Cardiac muscle cell (in vitro differentiated cells and primary cell): ENCODE measurements around the gene FLNC. TPM values are rescaled to one million over a fixed set of nuclear protein-coding genes. Genes with fewer than 3 reads are reported as not detected.

Experiments
- DNase-seq, 2 donors: peaks; one replicate each; pipeline versions ENCODE4 v3.0.0 to v3.0.0-alpha.2; 2010 to 2017; ENCODE audit warnings: low read depth in 1 of 2, low spot score in 1 of 2
- H3K27ac ChIP-seq: fragments of 200-600 bp; sonication (generic); 2 replicates; pipeline ENCODE4 v1.5.1; 2016
- H3K27me3 ChIP-seq: fragments of 200-600 bp; sonication (generic); 2 replicates; pipeline ENCODE4 v1.6.0; 2016; ENCODE audit warnings: control low read depth
- H3K36me3 ChIP-seq: fragments of 200-600 bp; sonication (generic); 2 replicates; pipeline ENCODE4 v1.5.1; 2016; ENCODE audit warnings: control low read depth
- H3K4me1 ChIP-seq: fragments of 200-600 bp; sonication (generic); 2 replicates; pipeline ENCODE4 v1.8.1; 2017; ENCODE audit warnings: low read depth, mild to moderate bottlenecking, mixed run types
- H3K4me3 ChIP-seq: fragments of 200-600 bp; sonication (generic); 2 replicates; pipeline ENCODE4 v1.5.1; 2016; ENCODE audit warnings: mild to moderate bottlenecking
- H3K9me3 ChIP-seq: fragments of 200-600 bp; sonication (generic); 2 replicates; pipeline ENCODE4 v1.5.1; 2017; ENCODE audit warnings: low read depth, mild to moderate bottlenecking, control low read depth
- CTCF ChIP-seq: IDR thresholded peaks from 2 replicates; pipeline ENCODE4 v1.5.1; 2012; ENCODE audit warnings: low read depth, mild to moderate bottlenecking, low read length
- polyA plus RNA-seq: library from polyadenylated mRNA; unstranded; fragments of >200 nt; fragmentation: Nextera tagmentation; extraction: Ambion mirVana; gene quantifications from 2 replicates; pipeline ENCODE4 v1.2.1, GENCODE V29; 2016
- total RNA-seq: library from RNA; depleted of rRNA; stranded (reverse); fragments of >200 nt; gene quantifications from 2 replicates; pipeline ENCODE4 v1.2.3, GENCODE V29; 2016

Gene FLNC
- total and polyA plus RNA-seq, 2 experiments from 2014 or later: 196 to 516 TPM

- no peaks in the 10 kb centered on the region for H3K4me1 ChIP-seq
- TF ChIP-seq CTCF: peak; percentile 62
- H3K27me3 ChIP-seq: no peaks in the 10 kb centered on the region
- H3K27ac ChIP-seq: no peak overlapping the region
- H3K36me3 ChIP-seq: no peaks in the 10 kb centered on the region
- H3K4me3 ChIP-seq: no peak overlapping the region
- H3K9me3 ChIP-seq: no peaks in the 10 kb centered on the region
- peak; percentile 69 to 73 for DNase-seq
These were observed 74.4 kb downstream of the FLNC start for GRCh38 chr7:128904381-128905197.

GRCh38 chr7:128906001-128906765, 76.0 kb downstream of the FLNC start:
- no peak overlapping the region for H3K4me3 ChIP-seq
- H3K36me3 ChIP-seq: no peaks in the 10 kb centered on the region
- DNase-seq: no peak
- no peak overlapping the region for H3K27ac ChIP-seq
- H3K4me1 ChIP-seq: no peaks in the 10 kb centered on the region
- no peak for TF ChIP-seq CTCF
- no peaks in the 10 kb centered on the region for H3K9me3 ChIP-seq
- peaks cover 10% of the 10 kb centered on the region for H3K27me3 ChIP-seq

- H3K27ac ChIP-seq: no peak overlapping the region
- DNase-seq: no peak
- H3K27me3 ChIP-seq: peaks cover 10% of the 10 kb centered on the region
- no peaks in the 10 kb centered on the region for H3K4me1 ChIP-seq
- H3K36me3 ChIP-seq: no peaks in the 10 kb centered on the region
- no peak for TF ChIP-seq CTCF
- no peaks in the 10 kb centered on the region for H3K9me3 ChIP-seq
- H3K4me3 ChIP-seq: no peak overlapping the region
These were observed 76.8 kb downstream of the FLNC start for GRCh38 chr7:128906766-128907559.

Other genes with a start within 250 kb of the FLNC start
- 0.35 and 0.45 TPM in 2 replicates for gene GARIN1A, start 158.1 kb upstream of the FLNC start, total RNA-seq
- gene GARIN1A, start 158.1 kb upstream of the FLNC start, polyA plus RNA-seq: 0.83 and 1.7 TPM in 2 replicates
- gene CALU, start 91.0 kb upstream of the FLNC start, total RNA-seq: 190 and 231 TPM in 2 replicates
- gene CALU, start 91.0 kb upstream of the FLNC start, polyA plus RNA-seq: 305 and 306 TPM in 2 replicates
- gene OPN1SW, start 54.6 kb upstream of the FLNC start, total RNA-seq: not detected in 2 replicates
- gene OPN1SW, start 54.6 kb upstream of the FLNC start, polyA plus RNA-seq: 0.74 and 2.1 TPM in 2 replicates
- 12.6 and 26.4 TPM in 2 replicates for gene CCDC136, start 38.4 kb upstream of the FLNC start, total RNA-seq
- 10.7 and 14.9 TPM in 2 replicates for gene CCDC136, start 38.4 kb upstream of the FLNC start, polyA plus RNA-seq
- 113 and 164 TPM in 2 replicates for gene ATP6V1F, start 32.5 kb downstream of the FLNC start, total RNA-seq
- 284 and 330 TPM in 2 replicates for gene ATP6V1F, start 32.5 kb downstream of the FLNC start, polyA plus RNA-seq
- 0.49 and 1.2 TPM in 2 replicates for gene KCP, start 80.3 kb downstream of the FLNC start, total RNA-seq
- 1.6 TPM in 2 replicates for gene KCP, start 80.3 kb downstream of the FLNC start, polyA plus RNA-seq
- not detected in 2 replicates for gene IRF5, start 107.5 kb downstream of the FLNC start, total RNA-seq
- not detected in 2 replicates for gene IRF5, start 107.5 kb downstream of the FLNC start, polyA plus RNA-seq
- 26.9 and 31.1 TPM in 2 replicates for gene TNPO3, start 224.7 kb downstream of the FLNC start, total RNA-seq
- gene TNPO3, start 224.7 kb downstream of the FLNC start, polyA plus RNA-seq: 21.8 and 32.1 TPM in 2 replicates